Liver (tissue), 3 donors: ENCODE results near the gene SH3BP5L.

Source experiments
- ATF3 ChIP-seq: IDR thresholded peaks from 2 replicates; pipeline ENCODE4 v1.6.1; 2016; ENCODE audit warnings: antibody characterized with exemption
- CTCF ChIP-seq: fragments of 150-350 bp; IDR thresholded peaks from 2 replicates; pipeline ENCODE4 v1.5.1; 2017; ENCODE audit warnings: improper control_type of control experiment, low read depth, low read length; ENCODE audit not compliant: missing input control
- REST ChIP-seq: IDR thresholded peaks from 2 replicates; pipeline ENCODE4 v1.6.1; 2016; ENCODE audit warnings: antibody characterized with exemption, mild to moderate bottlenecking
- TAF1 ChIP-seq: conservative IDR thresholded peaks from 2 replicates; pipeline ENCODE4 v1.6.1; 2016; ENCODE audit warnings: antibody characterized with exemption, mild to moderate bottlenecking
- donor health status: healthy.
- donor health status: healthy.

GRCh38 chr1:248834343-248834940 is 8.7 kb upstream of the SH3BP5L start:
- TF ChIP-seq CTCF, result no peak
- no peak for TF ChIP-seq ATF3
- no peak for TF ChIP-seq TAF1
- no peak for TF ChIP-seq REST
